HepG2 (cell line): ENCODE data around the gene POLR1C. TPM values are rescaled to one million over a fixed set of nuclear protein-coding genes. Genes with fewer than 3 reads are reported as not detected.

Experiments used
- CBX1 ChIP-seq: IDR thresholded peaks from one replicate; pipeline ENCODE4 v1.6.1; 2016; ENCODE audit warnings: antibody characterized with exemption, low read depth
- IRF9 ChIP-seq: sonication (generic); formaldehyde crosslinking; IDR thresholded peaks from 2 replicates; pipeline ENCODE4 v1.8.0; 2022; ENCODE audit warnings: missing genetic modification reagents, mild to moderate bottlenecking, borderline replicate concordance
- JARID2 ChIP-seq: sonication (generic); formaldehyde crosslinking; IDR thresholded peaks from 2 replicates; pipeline ENCODE4 v1.8.1; 2023; ENCODE audit warnings: missing genetic modification reagents, inconsistent platforms; ENCODE audit not compliant: insufficient replicate concordance
- KDM2A ChIP-seq: sonication (generic); formaldehyde crosslinking; IDR thresholded peaks from 2 replicates; pipeline ENCODE4 v1.4.0; 2020; ENCODE audit warnings: low read depth, missing genetic modification reagents, borderline replicate concordance
- NCOA2 ChIP-seq: sonication (generic); formaldehyde crosslinking; IDR thresholded peaks from 2 replicates; pipeline ENCODE4 v1.8.0; 2022; ENCODE audit warnings: inconsistent platforms
- NFIB ChIP-seq: sonication (generic); formaldehyde crosslinking; IDR thresholded peaks from 2 replicates; pipeline ENCODE4 v1.9.0; 2021; ENCODE audit warnings: missing genetic modification reagents, mild to moderate bottlenecking, borderline replicate concordance
- NR2F1 ChIP-seq, 2 experiments: fragments of 450-650 bp in 1 of 2; formaldehyde crosslinking in 1 of 2; IDR thresholded peaks; 2 replicates each; pipeline versions ENCODE4 v1.5.0 to v1.6.1; 2016 to 2020; ENCODE audit warnings: mild to moderate bottlenecking in 1 of 2, missing compliant biosample characterization in 1 of 2, missing genetic modification reagents in 1 of 2, moderate library complexity in 1 of 2
- RELA ChIP-seq: sonication (generic); formaldehyde crosslinking; IDR thresholded peaks from 2 replicates; pipeline ENCODE4 v1.4.0; 2020; ENCODE audit warnings: missing genetic modification reagents
- SP1 ChIP-seq, 2 experiments: fragments of 450-650 bp in 1 of 2; sonication (generic) in 1 of 2; formaldehyde crosslinking in 1 of 2; IDR thresholded peaks; 2 replicates each; pipeline versions ENCODE4 v1.4.0 to v1.6.1; 2016 to 2020; ENCODE audit warnings: missing genetic modification reagents in 1 of 2
- SRY ChIP-seq: sonication (generic); formaldehyde crosslinking; IDR thresholded peaks from 2 replicates; pipeline ENCODE4 v1.8.0; 2022; ENCODE audit warnings: mild to moderate bottlenecking, missing genetic modification reagents
- ZFP36 ChIP-seq: fragments of 150-350 bp; IDR thresholded peaks from 2 replicates; pipeline ENCODE4 v1.6.1; 2018; ENCODE audit warnings: borderline replicate concordance, low read length, low read depth; ENCODE audit not compliant: partially characterized antibody
- ZFP41 ChIP-seq: sonication (generic); formaldehyde crosslinking; IDR thresholded peaks from 2 replicates; pipeline ENCODE4 v1.4.0; 2020; ENCODE audit warnings: mild to moderate bottlenecking, missing genetic modification reagents, borderline replicate concordance
- ZNF441 ChIP-seq: sonication (generic); formaldehyde crosslinking; IDR thresholded peaks from 2 replicates; pipeline ENCODE4 v1.7.0; 2021; ENCODE audit warnings: missing genetic modification reagents, borderline replicate concordance
- ZNF75D ChIP-seq: sonication (generic); formaldehyde crosslinking; IDR thresholded peaks from 2 replicates; pipeline ENCODE4 v1.8.1; 2023; ENCODE audit warnings: missing genetic modification reagents, mild to moderate bottlenecking, borderline replicate concordance
- ZXDC ChIP-seq: sonication (generic); formaldehyde crosslinking; IDR thresholded peaks from 2 replicates; pipeline ENCODE4 v1.5.0; 2020; ENCODE audit warnings: mild to moderate bottlenecking, missing genetic modification reagents
- polyA plus RNA-seq, 8 experiments: library from polyadenylated mRNA; depleted of rRNA in 3 of 8; stranded (reverse) in 7 of 8; unstranded in 1 of 8; fragments of >200 nt; fragmentation: Illumina TruSeq in 4 of 8; extraction: Trizol in 4 of 8; gene quantifications; 2 replicates each; pipeline versions ENCODE4 v1.2.1 to v1.2.3, GENCODE V29; 2011 to 2016; ENCODE audit warnings: low read depth in 4 of 8, missing spikeins in 1 of 8, mixed read lengths in 1 of 8; ENCODE audit not compliant: insufficient read depth in 1 of 8
- total RNA-seq, 5 experiments: library from RNA; depleted of rRNA; stranded (reverse); fragments of >200 nt; fragmentation: Illumina TruSeq; extraction: Trizol; gene quantifications; 2 replicates each; pipeline ENCODE4 v1.2.3, GENCODE V29; 2016; ENCODE audit warnings: low read depth in 1 of 5
- TF ChIP-seq, protein P1 (sequence below), 2 experiments: sonication (generic) in 1 of 2; formaldehyde crosslinking in 1 of 2; IDR thresholded peaks; 2 replicates each; pipeline versions ENCODE4 v1.4.0 to v1.6.1; 2018 to 2020; ENCODE audit warnings: missing genetic modification reagents in 2 of 2, borderline replicate concordance in 1 of 2, low read depth in 1 of 2, mild to moderate bottlenecking in 1 of 2, missing biosample characterization in 1 of 2
- TF ChIP-seq, protein P2 (sequence below): sonication (generic); formaldehyde crosslinking; IDR thresholded peaks from 2 replicates; pipeline ENCODE4 v1.4.0; 2020; ENCODE audit warnings: mild to moderate bottlenecking, missing genetic modification reagents
- TF ChIP-seq, protein P3 (sequence below): sonication (generic); formaldehyde crosslinking; IDR thresholded peaks from 2 replicates; pipeline ENCODE4 v1.5.1; 2020; ENCODE audit warnings: missing genetic modification reagents, mild to moderate bottlenecking, borderline replicate concordance

POLR1C gene
- total and polyA plus RNA-seq, 2 of the 13 experiments (the other 11 are each of a cell fraction or from before 2014, with no cell fraction given), result 62.6 to 72.2 TPM

GRCh38 chr6:43477235-43478007 is 39.5 kb upstream of the POLR1C start, which contains the start of gene TJAP1 (continued):
- TF ChIP-seq, protein P1, sequence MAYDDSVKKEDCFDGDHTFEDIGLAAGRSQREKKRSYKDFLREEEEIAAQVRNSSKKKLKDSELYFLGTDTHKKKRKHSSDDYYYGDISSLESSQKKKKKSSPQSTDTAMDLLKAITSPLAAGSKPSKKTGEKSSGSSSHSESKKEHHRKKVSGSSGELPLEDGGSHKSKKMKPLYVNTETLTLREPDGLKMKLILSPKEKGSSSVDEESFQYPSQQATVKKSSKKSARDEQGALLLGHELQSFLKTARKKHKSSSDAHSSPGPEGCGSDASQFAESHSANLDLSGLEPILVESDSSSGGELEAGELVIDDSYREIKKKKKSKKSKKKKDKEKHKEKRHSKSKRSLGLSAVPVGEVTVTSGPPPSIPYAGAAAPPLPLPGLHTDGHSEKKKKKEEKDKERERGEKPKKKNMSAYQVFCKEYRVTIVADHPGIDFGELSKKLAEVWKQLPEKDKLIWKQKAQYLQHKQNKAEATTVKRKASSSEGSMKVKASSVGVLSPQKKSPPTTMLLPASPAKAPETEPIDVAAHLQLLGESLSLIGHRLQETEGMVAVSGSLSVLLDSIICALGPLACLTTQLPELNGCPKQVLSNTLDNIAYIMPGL (CRISPR knock-in tag; IDR thresholded peaks at IDR 0.05; ENCODE audit: borderline replicate concordance in 1 of 2, low read depth in 1 of 2), result peak; percentile 69 to 78; a peak in 2 of 4 replicates
- TF ChIP-seq IRF9 (CRISPR knock-in tag), result 0 out of 2 replicates have a peak, but pooled peaks have one; percentile 4
- TF ChIP-seq KDM2A (CRISPR knock-in tag), result peak; percentile 79; the same call in 1 of the 2 replicates
- TF ChIP-seq CBX1, result peak; percentile 31
- no peak for TF ChIP-seq ZNF75D
- TF ChIP-seq NR2F1 (CRISPR knock-in tag; IDR thresholded peaks at IDR 0.05), result no peak
- TF ChIP-seq SP1 (IDR thresholded peaks at IDR 0.05), result no peak
- TF ChIP-seq SP1 (CRISPR knock-in tag; IDR thresholded peaks at IDR 0.05), result peak; percentile 89
- TF ChIP-seq ZXDC, result no peak
- TF ChIP-seq JARID2 (CRISPR knock-in tag), result no peak
- TF ChIP-seq, protein P2, sequence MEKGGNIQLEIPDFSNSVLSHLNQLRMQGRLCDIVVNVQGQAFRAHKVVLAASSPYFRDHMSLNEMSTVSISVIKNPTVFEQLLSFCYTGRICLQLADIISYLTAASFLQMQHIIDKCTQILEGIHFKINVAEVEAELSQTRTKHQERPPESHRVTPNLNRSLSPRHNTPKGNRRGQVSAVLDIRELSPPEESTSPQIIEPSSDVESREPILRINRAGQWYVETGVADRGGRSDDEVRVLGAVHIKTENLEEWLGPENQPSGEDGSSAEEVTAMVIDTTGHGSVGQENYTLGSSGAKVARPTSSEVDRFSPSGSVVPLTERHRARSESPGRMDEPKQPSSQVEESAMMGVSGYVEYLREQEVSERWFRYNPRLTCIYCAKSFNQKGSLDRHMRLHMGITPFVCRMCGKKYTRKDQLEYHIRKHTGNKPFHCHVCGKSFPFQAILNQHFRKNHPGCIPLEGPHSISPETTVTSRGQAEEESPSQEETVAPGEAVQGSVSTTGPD (CRISPR knock-in tag), result 0 out of 2 replicates have a peak, but pooled peaks have one; percentile 14
- peak; percentile 94 for TF ChIP-seq SRY (CRISPR knock-in tag)
- TF ChIP-seq RELA (CRISPR knock-in tag), result no peak
- TF ChIP-seq ZFP36, result no peak
- no peak for TF ChIP-seq ZFP41 (CRISPR knock-in tag)
- TF ChIP-seq, protein P3, sequence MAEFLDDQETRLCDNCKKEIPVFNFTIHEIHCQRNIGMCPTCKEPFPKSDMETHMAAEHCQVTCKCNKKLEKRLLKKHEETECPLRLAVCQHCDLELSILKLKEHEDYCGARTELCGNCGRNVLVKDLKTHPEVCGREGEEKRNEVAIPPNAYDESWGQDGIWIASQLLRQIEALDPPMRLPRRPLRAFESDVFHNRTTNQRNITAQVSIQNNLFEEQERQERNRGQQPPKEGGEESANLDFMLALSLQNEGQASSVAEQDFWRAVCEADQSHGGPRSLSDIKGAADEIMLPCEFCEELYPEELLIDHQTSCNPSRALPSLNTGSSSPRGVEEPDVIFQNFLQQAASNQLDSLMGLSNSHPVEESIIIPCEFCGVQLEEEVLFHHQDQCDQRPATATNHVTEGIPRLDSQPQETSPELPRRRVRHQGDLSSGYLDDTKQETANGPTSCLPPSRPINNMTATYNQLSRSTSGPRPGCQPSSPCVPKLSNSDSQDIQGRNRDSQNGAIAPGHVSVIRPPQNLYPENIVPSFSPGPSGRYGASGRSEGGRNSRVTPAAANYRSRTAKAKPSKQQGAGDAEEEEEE (CRISPR knock-in tag), result no peak
- 0 out of 2 replicates have a peak, but pooled peaks have one; percentile 60 for TF ChIP-seq ZNF441 (CRISPR knock-in tag)
- TF ChIP-seq NCOA2 (CRISPR knock-in tag), result 0 out of 2 replicates have a peak, but pooled peaks have one; percentile 13
- TF ChIP-seq NFIB (CRISPR knock-in tag), result no peak
